Measurements from ENCODE around the gene SCYL2.
"Not testable (repeated sequence)": the region's sequence is repeated elsewhere in the genome, so short reads cannot be mapped to it uniquely, and the experiment has no call there.

SCYL2 gene

GRCh38 chr12:100254876-100255275, 12.1 kb upstream of the SCYL2 start:
- no peak for DNase-seq (ENCODE audit: low read depth, low spot score)
- H3K4me3 ChIP-seq (ENCODE audit: low read depth, low read length), result no peak overlapping the region
- ChIA-PET CTCF (interaction anchor here (1.1 kb wide), 1 partner anchor 300 kb away, joined by 3 read pairs; no protein-coding TSS in a partner anchor), POLR2A (no interaction called here)
- no peak for TF ChIP-seq CTCF (IDR thresholded peaks at IDR 0.05; ENCODE audit: insufficient read depth, low read length, missing control alignments)

- ChIA-PET POLR2A (no interaction called here), CTCF (interaction anchor here (1.3 kb wide), 1 partner anchor 23 kb away, joined by 4 read pairs; no protein-coding TSS in a partner anchor)
- TF ChIP-seq CTCF (IDR thresholded peaks at IDR 0.05; ENCODE audit: insufficient read depth, low read length, missing control alignments), result no peak
- H3K4me3 ChIP-seq (ENCODE audit: low read depth, low read length), result no peak overlapping the region
- DNase-seq (ENCODE audit: low read depth, low spot score), result no peak
These were observed 8.8 kb upstream of the SCYL2 start for GRCh38 chr12:100258127-100258526.

GRCh38 chr12:100263131-100263530, 3.8 kb upstream of the SCYL2 start:
- no peak for DNase-seq (ENCODE audit: low read depth, low spot score)
- ChIA-PET CTCF (no interaction called here), POLR2A (no interaction called here)
- no peak for TF ChIP-seq CTCF (IDR thresholded peaks at IDR 0.05; ENCODE audit: insufficient read depth, low read length, missing control alignments)
- no peak overlapping the region for H3K4me3 ChIP-seq (ENCODE audit: low read depth, low read length)

DNA sequence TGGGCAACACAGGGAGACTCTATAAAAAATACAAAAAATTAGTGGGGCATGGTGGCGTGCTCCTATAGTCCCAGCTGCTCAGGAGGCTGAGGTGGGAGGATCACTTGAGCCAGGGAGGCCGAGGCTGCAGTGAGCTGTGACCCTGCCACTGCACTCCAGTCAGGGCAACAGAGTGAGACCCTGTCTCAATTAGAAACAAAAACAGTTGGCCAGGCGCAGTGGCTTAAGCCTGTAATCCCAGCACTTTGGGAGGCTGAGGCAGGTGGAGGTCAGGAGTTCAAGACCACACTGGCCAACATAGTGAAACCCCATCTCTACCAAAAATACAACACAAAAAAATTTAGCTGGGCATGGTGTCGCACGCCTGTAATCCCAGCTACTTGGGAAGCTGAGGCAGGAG, 1.9 kb upstream of the SCYL2 start:
- H3K4me3 ChIP-seq (ENCODE audit: low read depth, low read length); POLR2A ChIA-PET; CTCF ChIA-PET; DNase-seq (ENCODE audit: low read depth, low spot score): not testable (repeated sequence)

GRCh38 chr12:100265732-100266584, 1.0 kb upstream of the SCYL2 start:
- peak overlapping the region; percentile 95 for H3K4me3 ChIP-seq (ENCODE audit: low read depth, low read length)
- ChIA-PET CTCF (interaction anchor here (1.3 kb wide), 1 partner anchor 10 kb away, joined by 3 read pairs; no protein-coding TSS in a partner anchor), POLR2A (interaction anchor here (1.5 kb wide), 1 partner anchor 31 kb away, joined by 3 read pairs; no protein-coding TSS in a partner anchor)
- DNase-seq (ENCODE audit: low read depth, low spot score), result no peak
- no peak for TF ChIP-seq CTCF (IDR thresholded peaks at IDR 0.05; ENCODE audit: insufficient read depth, low read length, missing control alignments)

- CTCF ChIA-PET, result interaction anchor here (1.0 to 1.8 kb wide), 4 partner anchors 9 to 138 kb away, joined by 3 to 4 read pairs (median 4); no protein-coding TSS in a partner anchor
- DNase-seq (ENCODE audit: low read depth, low spot score), result no peak
These were observed 467 bp upstream of the SCYL2 start for GRCh38 chr12:100266585-100266834.

More at GRCh38 chr12:100266585-100266834, 467 bp upstream of the SCYL2 start:
- POLR2A ChIA-PET, result interaction anchor here (1.4 to 1.5 kb wide), 2 partner anchors 13 to 32 kb away, joined by 3 to 4 read pairs; no protein-coding TSS in a partner anchor
- peak overlapping the region; percentile 95 for H3K4me3 ChIP-seq (ENCODE audit: low read depth, low read length)
- TF ChIP-seq CTCF (IDR thresholded peaks at IDR 0.05; ENCODE audit: insufficient read depth, low read length, missing control alignments), result no peak

All from AG04449 (cell line).